Measurements from ENCODE around the gene BLOC1S3.

The BLOC1S3 gene, protein sequence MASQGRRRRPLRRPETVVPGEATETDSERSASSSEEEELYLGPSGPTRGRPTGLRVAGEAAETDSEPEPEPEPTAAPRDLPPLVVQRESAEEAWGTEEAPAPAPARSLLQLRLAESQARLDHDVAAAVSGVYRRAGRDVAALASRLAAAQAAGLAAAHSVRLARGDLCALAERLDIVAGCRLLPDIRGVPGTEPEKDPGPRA

DNA sequence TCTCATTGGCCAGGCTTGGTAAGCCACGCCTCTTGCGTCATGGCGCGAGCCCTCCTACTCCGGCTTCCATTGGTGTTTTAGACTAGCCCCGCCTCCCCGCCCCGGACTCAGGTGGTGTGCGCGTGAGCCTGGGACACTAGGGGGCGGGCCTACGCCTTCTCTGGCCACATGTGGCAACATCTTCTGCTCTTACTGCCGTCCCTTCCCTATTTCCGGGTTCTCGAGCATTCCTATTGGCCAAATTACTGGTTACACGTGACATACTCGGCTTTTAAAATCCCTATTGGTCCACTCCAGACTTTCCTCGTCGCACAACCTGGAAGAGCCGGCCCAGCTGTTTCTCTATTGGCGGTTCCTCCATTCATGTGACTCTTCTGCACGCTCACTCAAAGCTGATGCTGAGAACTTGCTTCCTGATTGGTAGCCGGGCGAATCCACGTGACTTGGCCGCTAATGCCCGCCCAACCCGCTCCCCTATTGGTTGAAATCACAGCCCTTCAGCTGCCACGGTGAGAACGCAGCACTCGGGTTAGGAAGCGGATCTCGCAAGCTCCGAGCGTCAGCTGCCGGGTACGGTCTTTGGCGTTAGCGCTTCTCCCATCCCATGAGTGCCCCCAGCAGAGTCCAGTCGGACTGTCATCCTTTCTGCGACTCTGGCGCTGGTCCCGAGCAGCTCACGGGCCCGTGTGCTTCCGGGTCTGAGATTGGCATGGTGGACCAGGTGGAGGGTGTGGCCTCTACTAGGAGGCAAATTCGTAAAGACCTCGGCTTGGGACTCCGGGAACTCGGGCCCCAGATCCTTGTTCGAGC lies at the start of gene BLOC1S3:
TSS of gene BLOC1S3 (plus strand) at position 523 of the 810 bp plus-strand sequence. CDS start 513 bp downstream, outside the sequence.
- no peaks in the 10 kb centered on the region; the same call in none of the 2 replicates for H3K36me3 ChIP-seq (ENCODE audit: control insufficient read depth, insufficient read depth, low read length)
- DNase-seq (ENCODE audit: extremely low read depth, insufficient read length) = peak; percentile 99
- peak within 1 kb of the TSS; percentile 93 for H3K4me3 ChIP-seq (replicated peaks; ENCODE audit: low read depth, low read length)
- TF ChIP-seq, protein P1, sequence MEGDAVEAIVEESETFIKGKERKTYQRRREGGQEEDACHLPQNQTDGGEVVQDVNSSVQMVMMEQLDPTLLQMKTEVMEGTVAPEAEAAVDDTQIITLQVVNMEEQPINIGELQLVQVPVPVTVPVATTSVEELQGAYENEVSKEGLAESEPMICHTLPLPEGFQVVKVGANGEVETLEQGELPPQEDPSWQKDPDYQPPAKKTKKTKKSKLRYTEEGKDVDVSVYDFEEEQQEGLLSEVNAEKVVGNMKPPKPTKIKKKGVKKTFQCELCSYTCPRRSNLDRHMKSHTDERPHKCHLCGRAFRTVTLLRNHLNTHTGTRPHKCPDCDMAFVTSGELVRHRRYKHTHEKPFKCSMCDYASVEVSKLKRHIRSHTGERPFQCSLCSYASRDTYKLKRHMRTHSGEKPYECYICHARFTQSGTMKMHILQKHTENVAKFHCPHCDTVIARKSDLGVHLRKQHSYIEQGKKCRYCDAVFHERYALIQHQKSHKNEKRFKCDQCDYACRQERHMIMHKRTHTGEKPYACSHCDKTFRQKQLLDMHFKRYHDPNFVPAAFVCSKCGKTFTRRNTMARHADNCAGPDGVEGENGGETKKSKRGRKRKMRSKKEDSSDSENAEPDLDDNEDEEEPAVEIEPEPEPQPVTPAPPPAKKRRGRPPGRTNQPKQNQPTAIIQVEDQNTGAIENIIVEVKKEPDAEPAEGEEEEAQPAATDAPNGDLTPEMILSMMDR (IDR thresholded peaks at IDR 0.05; ENCODE audit: insufficient read depth, low read length, poor library complexity, severe bottlenecking) = peak; percentile 44
- no peaks in the 10 kb centered on the region for H3K27me3 ChIP-seq (replicated peaks; ENCODE audit: control insufficient read depth, insufficient read depth, low read length)

DNA sequence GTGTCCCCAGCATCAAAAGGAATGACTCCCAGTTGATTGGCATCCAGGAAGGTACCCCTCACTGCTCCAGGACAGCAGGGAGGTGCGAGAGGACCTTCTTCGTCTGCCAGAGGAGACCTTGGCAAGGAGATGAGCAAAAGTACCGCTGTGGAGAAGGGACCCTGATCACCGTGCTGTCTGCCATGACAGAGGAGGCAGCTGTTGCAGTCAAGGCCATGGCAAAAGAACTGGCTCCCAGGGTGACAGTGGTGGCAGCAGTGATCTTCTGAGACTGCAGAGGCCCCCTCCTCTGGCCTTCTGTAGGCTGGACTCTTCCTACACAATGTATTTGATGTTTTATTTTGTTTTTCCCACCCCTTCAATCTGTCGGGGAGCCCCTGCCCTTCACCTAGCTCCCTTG lies 49.8 kb upstream of the BLOC1S3 start:
- TF ChIP-seq, protein P1 (IDR thresholded peaks at IDR 0.05; ENCODE audit: insufficient read depth, low read length, poor library complexity, severe bottlenecking) = no peak
- Histone ChIP-seq H3K27me3 (replicated peaks; ENCODE audit: control insufficient read depth, insufficient read depth, low read length) (no peaks in the 10 kb centered on the region), H3K4me3 (replicated peaks; ENCODE audit: low read depth, low read length) (no peak overlapping the region), H3K36me3 (ENCODE audit: control insufficient read depth, insufficient read depth, low read length) (peaks cover 2% of the 10 kb centered on the region; the same call in 1 of the 2 replicates)
- DNase-seq (ENCODE audit: extremely low read depth, insufficient read length) = no peak

DNA sequence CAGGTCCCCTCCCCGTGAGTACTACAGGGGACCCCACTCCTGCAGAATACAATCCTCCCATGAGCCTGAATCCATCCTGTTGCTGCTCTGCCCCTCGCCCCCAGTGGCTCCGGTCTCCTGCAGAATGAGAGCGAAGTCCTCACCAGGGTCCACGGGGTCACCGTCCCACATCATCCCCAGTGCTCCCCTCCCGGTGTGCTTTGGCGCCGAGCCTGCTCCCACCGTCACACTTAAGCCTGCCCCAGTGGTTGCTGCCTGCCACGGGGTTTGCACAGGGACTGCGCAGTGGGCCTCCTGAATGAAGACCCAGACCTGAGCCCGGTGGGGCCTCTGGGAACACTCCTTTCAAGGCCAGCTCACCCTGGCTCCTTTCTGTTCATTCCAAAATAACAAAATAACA lies 48.3 kb upstream of the BLOC1S3 start:
- Histone ChIP-seq H3K36me3 (ENCODE audit: control insufficient read depth, insufficient read depth, low read length) (peaks cover 2% of the 10 kb centered on the region; the same call in 1 of the 2 replicates), H3K27me3 (replicated peaks; ENCODE audit: control insufficient read depth, insufficient read depth, low read length) (no peaks in the 10 kb centered on the region), H3K4me3 (replicated peaks; ENCODE audit: low read depth, low read length) (no peak overlapping the region)
- TF ChIP-seq, protein P1 (IDR thresholded peaks at IDR 0.05; ENCODE audit: insufficient read depth, low read length, poor library complexity, severe bottlenecking) = no peak
- no peak for DNase-seq (ENCODE audit: extremely low read depth, insufficient read length)

DNA sequence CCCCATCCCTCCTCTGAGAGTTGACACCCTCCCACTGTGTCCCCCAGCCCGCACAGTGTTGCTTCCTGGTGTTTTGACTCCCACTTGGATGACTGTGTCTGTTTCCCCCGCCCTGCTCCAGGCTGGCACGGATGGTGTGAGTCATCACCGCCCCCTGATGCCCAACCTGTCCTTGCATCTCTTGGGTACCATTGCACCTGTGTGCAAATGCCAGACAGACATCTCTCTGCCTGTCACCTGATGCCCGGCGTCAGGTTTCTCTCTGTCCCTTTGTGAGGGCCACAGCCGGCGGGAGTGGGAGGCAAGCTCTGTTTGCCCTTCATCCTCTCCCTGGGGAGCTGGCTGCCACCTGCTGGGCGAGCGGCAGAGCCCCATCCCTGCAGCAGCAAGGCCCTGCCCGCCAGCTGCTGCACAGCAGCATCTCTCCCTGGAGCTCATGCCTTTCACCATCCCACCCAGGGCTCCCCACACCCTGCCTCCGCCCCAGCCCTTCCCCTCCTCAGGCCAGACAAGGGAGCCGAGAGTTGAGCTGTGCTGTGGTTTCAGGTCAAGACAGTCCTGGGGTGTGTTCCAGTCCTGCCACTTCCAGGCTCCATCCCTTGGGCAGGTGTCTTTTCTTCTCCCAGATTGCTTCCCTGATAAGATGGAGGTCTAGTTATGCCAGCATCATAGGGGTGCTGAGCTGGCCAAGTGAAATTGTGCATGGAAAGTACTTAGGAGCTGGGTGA lies 47.5 kb upstream of the BLOC1S3 start:
- Histone ChIP-seq H3K36me3 (ENCODE audit: control insufficient read depth, insufficient read depth, low read length) (peaks cover 2% of the 10 kb centered on the region; the same call in 1 of the 2 replicates), H3K4me3 (replicated peaks; ENCODE audit: low read depth, low read length) (no peak overlapping the region), H3K27me3 (replicated peaks; ENCODE audit: control insufficient read depth, insufficient read depth, low read length) (no peaks in the 10 kb centered on the region)
- TF ChIP-seq, protein P1 (IDR thresholded peaks at IDR 0.05; ENCODE audit: insufficient read depth, low read length, poor library complexity, severe bottlenecking) = peak; percentile 54
- DNase-seq (ENCODE audit: extremely low read depth, insufficient read length) = no peak

DNA sequence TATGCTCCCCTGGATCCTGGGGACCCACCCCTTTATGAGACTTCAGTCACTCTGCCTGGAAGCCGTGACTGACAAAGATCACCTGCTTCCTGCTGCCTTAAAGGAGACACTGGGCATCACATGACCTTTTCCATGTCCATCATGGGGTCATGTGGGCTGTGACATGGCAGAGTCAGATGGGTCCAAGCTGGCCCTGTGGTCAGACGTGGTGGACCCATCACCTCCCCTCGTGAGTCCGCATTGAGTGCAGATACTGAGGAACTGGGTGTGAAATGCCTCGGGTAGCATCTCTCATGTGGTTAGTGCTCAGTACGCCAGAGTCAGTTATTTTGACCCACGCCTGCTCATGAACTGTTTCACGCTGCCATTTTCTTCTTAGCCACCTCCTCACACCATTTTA lies 44.9 kb upstream of the BLOC1S3 start:
- TF ChIP-seq, protein P1 (IDR thresholded peaks at IDR 0.05; ENCODE audit: insufficient read depth, low read length, poor library complexity, severe bottlenecking) = no peak
- DNase-seq (ENCODE audit: extremely low read depth, insufficient read length) = no peak
- H3K36me3 ChIP-seq (ENCODE audit: control insufficient read depth, insufficient read depth, low read length) = no peaks in the 10 kb centered on the region
- H3K4me3 ChIP-seq (replicated peaks; ENCODE audit: low read depth, low read length) = no peak overlapping the region
- H3K27me3 ChIP-seq (replicated peaks; ENCODE audit: control insufficient read depth, insufficient read depth, low read length) = no peaks in the 10 kb centered on the region
